ENCODE data around the gene PDPK1. TPM values are rescaled to one million over a fixed set of nuclear protein-coding genes. Genes with fewer than 3 reads are reported as not detected.

PDPK1 gene
- total RNA-seq, 3 donors from 2014 or later (not counting 1 experiment from before 2014, with no cell fraction given): 63.1 to 80.7 (median 73.5) TPM

GRCh38 chr16:2508722-2509400, 29.0 kb upstream of the PDPK1 start:
- TF ChIP-seq CTCF (IDR thresholded peaks at IDR 0.05): no peak
- Histone ChIP-seq H3K9me3 (ENCODE audit: control insufficient read depth, insufficient read depth, low read length) (no peaks in the 10 kb centered on the region), H3K4me1 (ENCODE audit: control insufficient read depth, insufficient read depth, low read length) (peaks cover 55% of the 10 kb centered on the region), H3K36me3 (ENCODE audit: control insufficient read depth, insufficient read depth, low read length) (no peaks in the 10 kb centered on the region), H3K27me3 (ENCODE audit: control insufficient read depth, insufficient read depth, low read length) (no peaks in the 10 kb centered on the region), H3K27ac (ENCODE audit: low read length) (no peak overlapping the region), H3K4me3 (ENCODE audit: low read length) (no peak overlapping the region)
- H3K9me3 Mint-ChIP-seq: no peaks in the 10 kb centered on the region
- DNase-seq: no peak
- intact Hi-C loops (cut with micrococcal nuclease): no loop called here
- 91% methylated on average over 18 of the region's 18 CpGs for WGBS (ENCODE audit: insufficient coverage)
- H3K36me3 Mint-ChIP-seq: no peaks in the 10 kb centered on the region
- H3K4me1 Mint-ChIP-seq: peaks cover 21 to 36% of the 10 kb centered on the region in 2 donors
- no peak for ATAC-seq
- H3K27me3 Mint-ChIP-seq (ENCODE audit: low read depth in 2 of 2): peaks cover 0 to 4% of the 10 kb centered on the region in 2 donors
- peak overlapping the region in 1 of 2 donors; percentile 90 for H3K27ac Mint-ChIP-seq
- H3K4me3 Mint-ChIP-seq: no peak overlapping the region

- Histone ChIP-seq H3K4me3 (ENCODE audit: low read length) (no peak overlapping the region), H3K4me1 (ENCODE audit: control insufficient read depth, insufficient read depth, low read length) (peaks cover 73% of the 10 kb centered on the region), H3K9me3 (ENCODE audit: control insufficient read depth, insufficient read depth, low read length) (no peaks in the 10 kb centered on the region), H3K27me3 (ENCODE audit: control insufficient read depth, insufficient read depth, low read length) (no peaks in the 10 kb centered on the region), H3K36me3 (ENCODE audit: control insufficient read depth, insufficient read depth, low read length) (no peaks in the 10 kb centered on the region), H3K27ac (ENCODE audit: low read length) (no peak overlapping the region)
- ATAC-seq: no peak
- peak overlapping the region in 1 of 2 donors; percentile 90 for H3K27ac Mint-ChIP-seq
- peaks cover 0 to 4% of the 10 kb centered on the region in 2 donors for H3K27me3 Mint-ChIP-seq (ENCODE audit: low read depth in 2 of 2)
- no peak overlapping the region for H3K4me3 Mint-ChIP-seq
- no peaks in the 10 kb centered on the region for H3K9me3 Mint-ChIP-seq
- WGBS (ENCODE audit: insufficient coverage): 91% methylated on average over 24 of the region's 24 CpGs
- H3K4me1 Mint-ChIP-seq: peaks cover 38 to 55% of the 10 kb centered on the region in 2 donors
- intact Hi-C loops (cut with micrococcal nuclease): loop anchor here (5.0 kb wide), 1 partner anchor 169 kb away; the partner anchor contains the start of gene ABCA3
- TF ChIP-seq CTCF (IDR thresholded peaks at IDR 0.05): no peak
- no peaks in the 10 kb centered on the region for H3K36me3 Mint-ChIP-seq
- no peak for DNase-seq
Observed at GRCh38 chr16:2511128-2511800, 26.6 kb upstream of the PDPK1 start.

- Histone ChIP-seq H3K4me3 (ENCODE audit: low read length) (no peak overlapping the region), H3K9me3 (ENCODE audit: control insufficient read depth, insufficient read depth, low read length) (no peaks in the 10 kb centered on the region), H3K36me3 (ENCODE audit: control insufficient read depth, insufficient read depth, low read length) (peaks cover 1% of the 10 kb centered on the region), H3K27me3 (ENCODE audit: control insufficient read depth, insufficient read depth, low read length) (no peaks in the 10 kb centered on the region), H3K27ac (ENCODE audit: low read length) (peak overlapping the region; percentile 91), H3K4me1 (ENCODE audit: control insufficient read depth, insufficient read depth, low read length) (peaks cover 74% of the 10 kb centered on the region)
- Mint-ChIP-seq H3K4me1 (peaks cover 47 to 59% of the 10 kb centered on the region in 2 donors), H3K9me3 (no peaks in the 10 kb centered on the region), H3K4me3 (peak overlapping the region; percentile 92), H3K27me3 (ENCODE audit: low read depth in 2 of 2) (peaks cover 0 to 4% of the 10 kb centered on the region in 2 donors), H3K36me3 (no peaks in the 10 kb centered on the region), H3K27ac (peak overlapping the region; percentile 89 to 91)
- DNase-seq: no peak
- ATAC-seq: no peak
- WGBS (ENCODE audit: insufficient coverage): 97% methylated on average over 17 of the region's 17 CpGs
- intact Hi-C loops (cut with micrococcal nuclease): loop anchor here (5.0 kb wide), 1 partner anchor 170 kb away; the partner anchor contains the start of gene ABCA3
- no peak for TF ChIP-seq CTCF (IDR thresholded peaks at IDR 0.05)
Observed at GRCh38 chr16:2511996-2512734, 25.7 kb upstream of the PDPK1 start.

Measured in natural killer cell (primary cell).